Myometrial cell (primary cell): ENCODE measurements around the gene SASH1. TPM values are rescaled to one million over a fixed set of nuclear protein-coding genes. Genes with fewer than 3 reads are reported as not detected.

Experiments
- total RNA-seq: library from RNA; depleted of rRNA; stranded (reverse); fragments of >200 nt; gene quantifications from 2 replicates; pipeline ENCODE4 v1.2.3, GENCODE V29; 2015

The SASH1 gene
- 11.3 and 11.5 TPM in 2 replicates for total RNA-seq

DNA sequence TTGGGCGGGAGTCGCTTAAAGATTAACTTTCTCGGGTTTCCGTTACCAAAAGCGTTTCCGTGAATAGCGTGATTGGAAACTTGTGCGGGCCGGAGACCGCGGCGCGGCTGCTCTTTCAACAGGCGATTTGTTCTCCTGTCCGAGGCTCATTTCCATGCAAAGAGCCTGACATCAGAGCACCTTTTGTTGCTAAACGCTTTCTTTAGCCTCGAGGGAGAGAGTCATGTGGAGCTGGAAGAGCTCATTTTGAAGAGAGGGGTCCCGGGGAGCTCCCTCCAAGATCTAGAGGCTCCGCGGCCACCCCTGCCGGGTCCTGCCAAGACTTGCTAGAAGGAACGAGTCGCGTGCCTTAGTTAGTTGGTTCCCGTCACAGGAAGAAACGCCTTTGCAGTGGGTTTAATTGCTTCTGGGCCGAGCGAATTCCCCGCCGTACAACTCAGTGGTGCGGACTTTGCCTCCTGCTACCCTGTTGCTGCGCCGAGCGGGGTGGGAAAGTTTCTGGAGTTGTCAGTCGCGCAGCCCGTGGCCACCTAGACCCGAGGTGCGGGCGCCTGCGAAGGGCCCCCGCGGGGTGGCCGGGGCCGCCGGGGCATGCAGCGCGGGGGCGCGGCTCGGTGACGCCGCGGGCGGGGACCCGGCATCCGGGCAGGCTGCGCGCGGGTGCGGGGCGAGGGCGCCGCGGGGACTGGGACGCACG lies at the start of gene SASH1:
Gene SASH1 (plus strand): TSS at position 489 of the 697 bp plus-strand sequence. CDS start 230 bp downstream, outside the sequence.

